Bronchial epithelial cell (primary cell): Measurements from ENCODE around the gene STAT3. TPM values are rescaled to one million over a fixed set of nuclear protein-coding genes. Genes with fewer than 3 reads are reported as not detected.
A peak's percentile ranks its signal among the peaks of the same experiment; 100 is the strongest.

Experiments used
- DNase-seq: peaks from one replicate; pipeline ENCODE4 v3.0.0-alpha.2; 2010; ENCODE audit warnings: low read depth
- FAIRE-seq: peaks from 2 replicates; lab custom pipeline; 2011; peaks lifted over from hg19 to GRCh38; lab: Jason Lieb, UNC
- H3K27me3 ChIP-seq: 2 replicates; pipeline ENCODE4 v1.5.1; 2011; ENCODE audit warnings: low read length; ENCODE audit not compliant: control insufficient read depth, insufficient read depth
- H3K36me3 ChIP-seq: 2 replicates; pipeline ENCODE4 v1.5.1; 2011; ENCODE audit warnings: low read length; ENCODE audit not compliant: control insufficient read depth, insufficient read depth
- H3K4me3 ChIP-seq: 2 replicates; pipeline ENCODE4 v1.5.1; 2011; ENCODE audit warnings: mild to moderate bottlenecking, low read depth, low read length, control low read depth
- total RNA-seq: library from RNA; depleted of rRNA; stranded (reverse); fragments of >200 nt; gene quantifications from 2 replicates; pipeline ENCODE4 v1.2.1, GENCODE V29; 2014
- TF ChIP-seq, protein P1 (sequence below): IDR thresholded peaks from 2 replicates; pipeline ENCODE4 v1.5.1; 2011; ENCODE audit warnings: mild to moderate bottlenecking, moderate library complexity, low read length, control low read depth, inconsistent platforms; ENCODE audit not compliant: insufficient read depth, severe bottlenecking

STAT3 gene
- total RNA-seq, 1 donor from 2014 or later: 40.0 TPM

- TF ChIP-seq, protein P1, sequence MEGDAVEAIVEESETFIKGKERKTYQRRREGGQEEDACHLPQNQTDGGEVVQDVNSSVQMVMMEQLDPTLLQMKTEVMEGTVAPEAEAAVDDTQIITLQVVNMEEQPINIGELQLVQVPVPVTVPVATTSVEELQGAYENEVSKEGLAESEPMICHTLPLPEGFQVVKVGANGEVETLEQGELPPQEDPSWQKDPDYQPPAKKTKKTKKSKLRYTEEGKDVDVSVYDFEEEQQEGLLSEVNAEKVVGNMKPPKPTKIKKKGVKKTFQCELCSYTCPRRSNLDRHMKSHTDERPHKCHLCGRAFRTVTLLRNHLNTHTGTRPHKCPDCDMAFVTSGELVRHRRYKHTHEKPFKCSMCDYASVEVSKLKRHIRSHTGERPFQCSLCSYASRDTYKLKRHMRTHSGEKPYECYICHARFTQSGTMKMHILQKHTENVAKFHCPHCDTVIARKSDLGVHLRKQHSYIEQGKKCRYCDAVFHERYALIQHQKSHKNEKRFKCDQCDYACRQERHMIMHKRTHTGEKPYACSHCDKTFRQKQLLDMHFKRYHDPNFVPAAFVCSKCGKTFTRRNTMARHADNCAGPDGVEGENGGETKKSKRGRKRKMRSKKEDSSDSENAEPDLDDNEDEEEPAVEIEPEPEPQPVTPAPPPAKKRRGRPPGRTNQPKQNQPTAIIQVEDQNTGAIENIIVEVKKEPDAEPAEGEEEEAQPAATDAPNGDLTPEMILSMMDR: no peak
- FAIRE-seq (no peak), DNase-seq (no peak)
- peaks cover 25% of the 10 kb centered on the region for H3K36me3 ChIP-seq
- no peaks in the 10 kb centered on the region for H3K27me3 ChIP-seq
- no peak overlapping the region for H3K4me3 ChIP-seq
Observed at GRCh38 chr17:42316755-42317154, 71.5 kb downstream of the STAT3 start.

- H3K4me3 ChIP-seq: no peak overlapping the region
- no peak for FAIRE-seq
- no peaks in the 10 kb centered on the region for H3K27me3 ChIP-seq
- TF ChIP-seq, protein P1: no peak
- H3K36me3 ChIP-seq: peaks cover 23% of the 10 kb centered on the region
- DNase-seq: no peak
Observed at GRCh38 chr17:42315402-42316156, 72.7 kb downstream of the STAT3 start.

DNA sequence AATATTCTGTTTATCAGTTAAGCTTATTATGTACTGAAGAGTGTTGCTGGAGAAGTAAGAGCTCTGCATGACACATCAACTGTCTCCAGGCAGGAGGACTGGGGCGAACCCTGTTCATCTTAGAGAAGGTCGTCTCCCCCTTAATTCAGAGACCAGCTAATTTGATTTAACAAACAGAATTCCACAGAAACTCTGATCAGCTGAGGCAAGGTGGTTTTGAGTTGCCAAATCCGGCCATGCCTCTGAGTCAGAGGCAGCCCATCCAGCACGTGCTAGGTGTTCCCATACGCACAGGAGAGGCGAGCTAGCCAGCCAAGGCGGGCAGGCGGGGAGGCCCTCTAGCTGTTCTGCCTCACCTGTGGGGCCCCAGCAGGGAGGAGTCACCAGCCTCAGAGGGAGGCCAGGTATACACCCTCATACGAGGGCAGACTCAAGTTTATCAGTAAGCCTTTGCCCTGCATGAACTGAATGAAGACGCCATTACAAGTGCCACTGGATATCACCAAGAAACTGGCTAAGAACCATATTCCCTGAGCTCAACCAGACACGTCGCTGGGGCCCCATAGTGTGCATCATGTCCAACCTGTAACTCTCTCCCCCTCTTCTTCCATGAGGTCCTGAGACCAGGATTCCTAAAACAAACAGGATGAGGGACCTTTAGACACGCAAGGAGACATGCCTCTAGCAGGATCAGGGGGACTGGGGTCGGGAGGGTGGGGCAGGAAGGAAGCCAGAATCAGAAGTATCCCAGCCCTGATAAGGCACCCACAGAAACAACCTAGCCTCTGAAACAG, 74.3 kb downstream of the STAT3 start:
- Histone ChIP-seq H3K27me3 (no peaks in the 10 kb centered on the region), H3K36me3 (peaks cover 21% of the 10 kb centered on the region), H3K4me3 (no peak overlapping the region)
- FAIRE-seq: no peak
- TF ChIP-seq, protein P1: no peak
- peak; percentile 67 for DNase-seq

DNA sequence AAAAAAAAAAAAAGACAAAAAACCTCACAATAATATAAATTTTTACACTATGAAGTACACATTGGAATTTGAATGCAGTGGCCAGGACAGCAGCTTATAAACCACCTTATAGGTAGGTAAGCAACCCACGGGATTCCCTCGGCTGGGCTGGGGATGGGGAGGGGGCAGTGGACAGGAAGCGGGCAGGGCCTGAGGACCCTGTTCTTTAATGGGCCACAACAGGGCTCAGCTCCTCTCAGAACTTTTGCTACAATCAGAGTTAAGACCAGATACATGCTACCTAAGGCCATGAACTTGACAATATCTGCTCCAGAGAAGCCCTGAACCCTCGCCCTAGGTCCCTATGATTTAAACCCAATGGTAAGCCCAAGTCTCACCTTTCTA, 74.9 kb downstream of the STAT3 start:
- no peak overlapping the region for H3K4me3 ChIP-seq
- FAIRE-seq: no peak
- TF ChIP-seq, protein P1: no peak
- DNase-seq: no peak
- H3K36me3 ChIP-seq: peaks cover 15% of the 10 kb centered on the region
- no peaks in the 10 kb centered on the region for H3K27me3 ChIP-seq

DNA sequence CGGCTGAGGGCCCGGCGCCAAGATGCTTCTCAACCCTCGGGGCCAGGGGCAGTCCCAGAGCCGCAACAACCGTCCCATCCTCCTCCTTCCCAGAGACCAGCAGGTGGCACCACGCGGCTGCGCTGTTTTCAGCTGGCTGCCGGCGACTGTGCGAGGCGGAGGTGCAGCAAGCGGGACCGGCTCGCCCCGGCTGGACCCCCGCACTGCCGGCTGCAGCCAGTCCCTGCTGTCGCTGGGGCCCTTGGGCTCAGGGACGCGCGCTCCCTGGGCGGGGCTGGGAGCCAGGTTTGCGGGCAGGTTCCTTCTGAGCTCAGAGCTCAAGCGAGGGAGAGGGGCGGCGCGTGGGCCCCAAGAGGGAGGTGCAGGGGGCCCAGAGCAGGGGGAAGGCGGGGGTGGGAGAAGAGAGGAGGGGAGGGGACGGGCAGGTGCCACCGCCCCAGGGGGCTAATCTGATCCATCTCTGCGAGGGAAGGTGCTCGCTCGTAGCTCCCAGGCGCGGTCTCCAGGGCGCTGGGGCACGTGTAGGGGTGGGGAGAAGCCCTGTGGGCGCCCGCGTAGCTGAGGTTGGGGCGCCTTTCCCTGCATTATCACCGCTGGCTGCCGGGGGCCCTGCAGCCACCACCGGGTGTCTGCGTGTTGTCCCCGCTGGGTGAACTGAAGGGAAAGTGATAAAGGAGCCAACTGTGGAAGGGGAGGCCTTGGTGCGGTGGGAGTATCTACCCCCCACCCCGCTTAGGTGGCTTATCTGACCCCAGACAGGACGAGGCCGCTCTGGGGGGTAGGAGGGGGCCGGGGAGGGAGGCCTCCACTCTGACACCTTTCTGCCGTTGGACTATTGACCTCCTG, 75.7 kb downstream of the STAT3 start:
- no peak for FAIRE-seq
- DNase-seq: peak; percentile 55

More for the DNA sequence above, 75.7 kb downstream of the STAT3 start:
- Histone ChIP-seq H3K27me3 (no peaks in the 10 kb centered on the region), H3K36me3 (peaks cover 12% of the 10 kb centered on the region), H3K4me3 (no peak overlapping the region)
- TF ChIP-seq, protein P1: peak; percentile 88
